OCI-LY1 (cell line): Measurements from ENCODE around the gene FRY.

Experiments
- H2AFZ ChIP-seq: fragments of 200-600 bp; sonication (generic), shearing (Covaris generic); 2 replicates; pipeline ENCODE4 v1.6.0; 2014; ENCODE audit warnings: antibody characterized with exemption, mild to moderate bottlenecking, low read length
- H3F3A ChIP-seq: fragments of 200-600 bp; sonication (generic), shearing (Covaris generic); 2 replicates; pipeline ENCODE4 v1.6.0; 2014; ENCODE audit warnings: mild to moderate bottlenecking, antibody characterized with exemption, low read length, moderate library complexity; ENCODE audit not compliant: insufficient read depth
- H3K27ac ChIP-seq: fragments of 200-600 bp; sonication (generic); 2 replicates; pipeline ENCODE4 v1.5.1; 2014; ENCODE audit warnings: low read length, mixed run types, mild to moderate bottlenecking, low read depth; ENCODE audit not compliant: poor library complexity, severe bottlenecking
- H3K27me3 ChIP-seq: fragments of 200-600 bp; sonication (generic); 2 replicates; pipeline ENCODE4 v1.6.0; 2014; ENCODE audit warnings: antibody characterized with exemption, mild to moderate bottlenecking, low read length, moderate library complexity; ENCODE audit not compliant: insufficient read depth
- H3K36me3 ChIP-seq: fragments of 200-600 bp; sonication (generic); 2 replicates; pipeline ENCODE4 v1.6.1; 2014; ENCODE audit warnings: mild to moderate bottlenecking, antibody characterized with exemption, low read length, moderate library complexity, mixed read lengths; ENCODE audit not compliant: insufficient read depth
- H3K4me1 ChIP-seq: fragments of 200-600 bp; sonication (generic); 2 replicates; pipeline ENCODE4 v1.5.1; 2014; ENCODE audit warnings: mild to moderate bottlenecking, low read length, moderate library complexity; ENCODE audit not compliant: insufficient read depth, severe bottlenecking
- H3K4me2 ChIP-seq: fragments of 200-600 bp; sonication (generic), shearing (Covaris generic); 2 replicates; pipeline ENCODE4 v1.6.1; 2014; ENCODE audit warnings: low read length
- H3K4me3 ChIP-seq: fragments of 200-600 bp; sonication (generic); 2 replicates; pipeline ENCODE4 v1.5.1; 2014; ENCODE audit warnings: low read length, low read depth, mild to moderate bottlenecking, mixed read lengths; ENCODE audit not compliant: poor library complexity, severe bottlenecking
- H3K79me2 ChIP-seq: fragments of 200-600 bp; shearing (Covaris generic); 2 replicates; pipeline ENCODE4 v1.6.1; 2016; ENCODE audit warnings: mixed run types, low read length, mixed read lengths; ENCODE audit not compliant: insufficient read depth
- H3K9ac ChIP-seq: fragments of 200-600 bp; sonication (generic), shearing (Covaris generic); 2 replicates; pipeline ENCODE4 v1.6.1; 2014; ENCODE audit warnings: mild to moderate bottlenecking, low read length, mixed read lengths
- H3K9me2 ChIP-seq: fragments of 200-600 bp; sonication (generic), shearing (Covaris generic); 2 replicates; pipeline ENCODE4 v1.6.1; 2014; ENCODE audit warnings: low read depth, mild to moderate bottlenecking, low read length, mixed read lengths
- H3K9me3 ChIP-seq: fragments of 200-600 bp; shearing (Covaris generic); 2 replicates; pipeline ENCODE4 v1.6.1; 2014; ENCODE audit warnings: low read length, mixed read lengths
- H4K20me1 ChIP-seq: fragments of 200-600 bp; sonication (generic), shearing (Covaris generic); 2 replicates; pipeline ENCODE4 v1.6.0; 2016; ENCODE audit warnings: mild to moderate bottlenecking, low read length; ENCODE audit not compliant: insufficient read depth
- EZH2 ChIP-seq: fragments of 200-600 bp; sonication (generic), shearing (Covaris generic); IDR thresholded peaks from 2 replicates; pipeline ENCODE4 v1.8.0; 2017; ENCODE audit warnings: borderline replicate concordance, mixed run types, mild to moderate bottlenecking, antibody characterized with exemption, low read length, moderate library complexity, mixed read lengths
- TF ChIP-seq, protein P1 (sequence below): fragments of 200-600 bp; sonication (generic), shearing (Covaris generic); IDR thresholded peaks from 2 replicates; pipeline ENCODE4 v1.5.1; 2017; ENCODE audit warnings: mild to moderate bottlenecking, antibody characterized with exemption, low read length, moderate library complexity, mixed read lengths

FRY gene

DNA sequence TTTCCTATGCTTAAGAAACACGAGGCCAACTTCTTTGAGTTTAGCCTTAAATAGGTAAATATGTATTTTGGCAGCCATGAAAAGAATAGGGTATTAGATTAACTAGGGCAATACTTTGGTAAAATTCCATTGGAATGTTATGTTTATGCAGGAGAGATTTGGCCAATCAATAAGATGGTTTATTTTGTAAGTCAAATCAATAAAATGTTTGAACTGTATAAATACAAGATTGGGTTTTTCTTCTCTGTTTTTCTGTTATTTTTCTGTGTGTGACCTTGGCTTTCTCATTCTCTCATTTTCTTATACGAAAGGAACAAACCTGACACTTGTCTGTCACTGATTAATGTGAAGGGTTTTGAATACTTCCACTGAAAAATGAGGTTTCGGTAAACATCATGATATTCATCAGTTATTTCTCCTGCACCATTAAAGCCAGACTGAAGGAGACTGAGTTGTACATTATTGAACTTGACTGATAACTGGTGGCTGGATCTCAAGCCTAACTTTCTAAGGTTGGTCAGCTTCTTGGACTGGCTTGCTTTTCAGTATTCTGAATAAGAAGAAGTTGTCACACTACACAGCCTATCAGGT, 8.6 kb downstream of the FRY start:
- Histone ChIP-seq H4K20me1 (no peaks in the 10 kb centered on the region), H3K4me2 (no peak overlapping the region), H3K4me3 (no peak overlapping the region), H3K27ac (no peak overlapping the region), H3K9me2 (no peaks in the 10 kb centered on the region), H3K4me1 (no peaks in the 10 kb centered on the region), H3K79me2 (no peaks in the 10 kb centered on the region), H3K9ac (no peak overlapping the region), H3K9me3 (no peaks in the 10 kb centered on the region), H2AFZ (no peak overlapping the region), H3K36me3 (no peaks in the 10 kb centered on the region), H3K27me3 (no peaks in the 10 kb centered on the region), H3F3A (no peaks in the 10 kb centered on the region)
- TF ChIP-seq EZH2 = no peak
- TF ChIP-seq, protein P1, sequence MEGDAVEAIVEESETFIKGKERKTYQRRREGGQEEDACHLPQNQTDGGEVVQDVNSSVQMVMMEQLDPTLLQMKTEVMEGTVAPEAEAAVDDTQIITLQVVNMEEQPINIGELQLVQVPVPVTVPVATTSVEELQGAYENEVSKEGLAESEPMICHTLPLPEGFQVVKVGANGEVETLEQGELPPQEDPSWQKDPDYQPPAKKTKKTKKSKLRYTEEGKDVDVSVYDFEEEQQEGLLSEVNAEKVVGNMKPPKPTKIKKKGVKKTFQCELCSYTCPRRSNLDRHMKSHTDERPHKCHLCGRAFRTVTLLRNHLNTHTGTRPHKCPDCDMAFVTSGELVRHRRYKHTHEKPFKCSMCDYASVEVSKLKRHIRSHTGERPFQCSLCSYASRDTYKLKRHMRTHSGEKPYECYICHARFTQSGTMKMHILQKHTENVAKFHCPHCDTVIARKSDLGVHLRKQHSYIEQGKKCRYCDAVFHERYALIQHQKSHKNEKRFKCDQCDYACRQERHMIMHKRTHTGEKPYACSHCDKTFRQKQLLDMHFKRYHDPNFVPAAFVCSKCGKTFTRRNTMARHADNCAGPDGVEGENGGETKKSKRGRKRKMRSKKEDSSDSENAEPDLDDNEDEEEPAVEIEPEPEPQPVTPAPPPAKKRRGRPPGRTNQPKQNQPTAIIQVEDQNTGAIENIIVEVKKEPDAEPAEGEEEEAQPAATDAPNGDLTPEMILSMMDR = no peak

DNA sequence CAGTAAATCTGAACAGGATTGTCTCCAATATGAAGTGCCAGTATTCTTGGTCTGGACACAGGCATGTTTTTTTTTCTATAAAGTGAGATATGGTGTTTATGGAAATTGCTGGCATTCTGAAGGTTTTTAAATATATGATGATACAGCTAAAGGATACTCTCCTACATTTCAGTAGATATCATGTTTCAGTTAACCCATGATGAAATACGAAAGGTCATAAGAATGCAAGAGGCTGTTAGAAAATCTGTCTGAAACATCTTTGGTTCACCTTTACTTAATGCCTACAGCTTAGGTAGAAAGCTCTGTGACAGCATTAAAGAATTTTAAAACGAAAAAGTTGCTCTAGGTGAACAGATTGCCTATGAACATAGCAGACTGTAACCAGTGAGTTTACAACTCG, 9.1 kb downstream of the FRY start:
- Histone ChIP-seq H3K9me2 (no peaks in the 10 kb centered on the region), H3K79me2 (no peaks in the 10 kb centered on the region), H2AFZ (no peak overlapping the region), H4K20me1 (no peaks in the 10 kb centered on the region), H3K9me3 (no peaks in the 10 kb centered on the region), H3K4me2 (no peak overlapping the region), H3K27ac (no peak overlapping the region), H3K4me3 (no peak overlapping the region), H3K9ac (no peak overlapping the region), H3K4me1 (no peaks in the 10 kb centered on the region), H3F3A (no peaks in the 10 kb centered on the region), H3K36me3 (no peaks in the 10 kb centered on the region), H3K27me3 (no peaks in the 10 kb centered on the region)
- no peak for TF ChIP-seq EZH2
- TF ChIP-seq, protein P1 = no peak

DNA sequence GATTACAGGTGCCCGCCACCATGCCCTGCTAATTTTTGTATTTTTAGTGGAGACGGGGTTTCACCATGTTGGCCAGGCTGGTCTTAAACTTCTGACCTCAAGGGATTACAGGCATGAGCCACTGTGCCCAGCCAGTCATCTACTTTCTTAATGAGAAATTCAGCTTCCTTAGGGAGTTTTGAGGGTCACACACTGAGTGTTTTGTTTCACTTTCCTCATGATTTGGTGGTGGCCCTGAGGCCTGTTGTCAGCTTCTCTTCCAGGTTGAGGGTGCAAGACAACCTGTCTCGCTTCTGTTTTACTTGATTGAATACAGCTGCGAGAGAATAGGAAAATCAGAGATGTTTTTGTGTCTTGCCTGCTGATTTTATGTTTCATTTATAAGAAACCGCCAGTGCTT, 9.9 kb downstream of the FRY start:
- no peaks in the 10 kb centered on the region for H4K20me1 ChIP-seq
- H3K9ac ChIP-seq = no peak overlapping the region
- H3K9me3 ChIP-seq = no peaks in the 10 kb centered on the region
- no peak overlapping the region for H3K27ac ChIP-seq
- H3F3A ChIP-seq = no peaks in the 10 kb centered on the region
- H3K79me2 ChIP-seq = no peaks in the 10 kb centered on the region
- H3K9me2 ChIP-seq = no peaks in the 10 kb centered on the region
- no peak overlapping the region for H2AFZ ChIP-seq
- H3K4me1 ChIP-seq = peaks cover 3% of the 10 kb centered on the region
- H3K27me3 ChIP-seq = no peaks in the 10 kb centered on the region
- H3K4me2 ChIP-seq = no peak overlapping the region
- no peaks in the 10 kb centered on the region for H3K36me3 ChIP-seq
- H3K4me3 ChIP-seq = no peak overlapping the region
- TF ChIP-seq, protein P1 = no peak
- TF ChIP-seq EZH2 = no peak
